GM23338 (cell line): ENCODE data around the gene LOXL4. TPM values are rescaled to one million over a fixed set of nuclear protein-coding genes. Genes with fewer than 3 reads are reported as not detected.

Experiments
- ATAC-seq: fragments of 200-7000 bp; cut with Tn5 transposase; 3 replicates; pipeline ENCODE4 v1.9.1; 2020
- DNase-seq: peaks from one replicate; pipeline ENCODE4 v3.0.0-alpha.2; 2015; ENCODE audit warnings: low spot score
- H2AFZ ChIP-seq: fragments of 200-600 bp; sonication (generic); 2 replicates; pipeline ENCODE4 v1.8.0; 2016; ENCODE audit warnings: antibody characterized with exemption, mild to moderate bottlenecking, moderate library complexity
- H3F3A ChIP-seq: fragments of 200-600 bp; sonication (generic); replicated peaks from 2 replicates; pipeline ENCODE4 v1.8.0; 2017; ENCODE audit warnings: antibody characterized with exemption, mixed run types, low read depth
- H3K27ac ChIP-seq: fragments of 200-600 bp; sonication (generic); 2 replicates; pipeline ENCODE4 v1.6.1; 2016; ENCODE audit warnings: low read depth
- H3K27me3 ChIP-seq: fragments of 200-600 bp; sonication (generic); 2 replicates; pipeline ENCODE4 v1.8.0; 2016; ENCODE audit warnings: mild to moderate bottlenecking, mixed run types, moderate library complexity; ENCODE audit not compliant: insufficient read depth
- H3K36me3 ChIP-seq: fragments of 200-600 bp; sonication (generic); 2 replicates; pipeline ENCODE4 v1.8.0; 2016; ENCODE audit warnings: mild to moderate bottlenecking; ENCODE audit not compliant: insufficient read depth
- H3K4me1 ChIP-seq: fragments of 200-600 bp; sonication (generic); 2 replicates; pipeline ENCODE4 v1.8.0; 2016; ENCODE audit warnings: mild to moderate bottlenecking, moderate library complexity; ENCODE audit not compliant: insufficient read depth
- H3K4me2 ChIP-seq: fragments of 200-600 bp; sonication (generic); 2 replicates; pipeline ENCODE4 v1.7.1; 2017; ENCODE audit warnings: mixed run types
- H3K4me3 ChIP-seq: fragments of 200-600 bp; sonication (generic); 2 replicates; pipeline ENCODE4 v1.6.1; 2016; ENCODE audit warnings: mixed run types
- H3K79me2 ChIP-seq: fragments of 200-600 bp; sonication (generic); replicated peaks from 2 replicates; pipeline ENCODE4 v1.8.0; 2017; ENCODE audit warnings: mild to moderate bottlenecking; ENCODE audit not compliant: insufficient read depth
- H3K9me2 ChIP-seq: fragments of 200-600 bp; sonication (generic); 2 replicates; pipeline ENCODE4 v1.8.0; 2017; ENCODE audit not compliant: insufficient read depth
- H4K20me1 ChIP-seq: fragments of 200-600 bp; sonication (generic); replicated peaks from 2 replicates; pipeline ENCODE4 v1.8.0; 2017; ENCODE audit warnings: mild to moderate bottlenecking; ENCODE audit not compliant: insufficient read depth
- H3K27ac Mint-ChIP-seq: 2 replicates; pipeline ENCODE4 v1.8.0; 2020; ENCODE audit warnings: inconsistent platforms, mild to moderate bottlenecking, moderate library complexity, mixed read lengths
- H3K27me3 Mint-ChIP-seq: 3 replicates; pipeline ENCODE4 v1.8.0; 2022; ENCODE audit warnings: low read depth, mild to moderate bottlenecking, moderate library complexity, mixed read lengths, inconsistent platforms; ENCODE audit not compliant: insufficient read depth, poor library complexity
- H3K36me3 Mint-ChIP-seq: 3 replicates; pipeline ENCODE4 v1.8.0; 2021; ENCODE audit warnings: low read depth, mild to moderate bottlenecking, inconsistent platforms, moderate library complexity, mixed read lengths
- H3K4me1 Mint-ChIP-seq: 3 replicates; pipeline ENCODE4 v1.8.0; 2020; ENCODE audit warnings: mild to moderate bottlenecking, inconsistent platforms, mixed read lengths
- H3K4me3 Mint-ChIP-seq: 3 replicates; pipeline ENCODE4 v1.8.0; 2021; ENCODE audit warnings: moderate library complexity, mild to moderate bottlenecking, inconsistent platforms, mixed read lengths
- H3K9me3 Mint-ChIP-seq: 3 replicates; pipeline ENCODE4 v1.8.0; 2020; ENCODE audit warnings: moderate library complexity, mild to moderate bottlenecking, inconsistent platforms, mixed read lengths
- CREB1 ChIP-seq: fragments of 250-450 bp; sonication (Bioruptor Pico); IDR thresholded peaks from 2 replicates; pipeline ENCODE4 v1.5.0; 2020; ENCODE audit warnings: low read depth, mild to moderate bottlenecking, moderate library complexity
- EZH2 ChIP-seq: fragments of 200-600 bp; sonication (generic); IDR thresholded peaks from one replicate; pipeline ENCODE4 v1.8.0; 2017; ENCODE audit warnings: antibody characterized with exemption, mild to moderate bottlenecking, low read depth; ENCODE audit not compliant: unreplicated experiment
- EZH2phosphoT487 ChIP-seq: fragments of 200-600 bp; sonication (generic); IDR thresholded peaks from one replicate; pipeline ENCODE4 v1.8.1; 2018; ENCODE audit warnings: antibody characterized with exemption; ENCODE audit not compliant: unreplicated experiment
- JUNB ChIP-seq: IDR thresholded peaks from one replicate; pipeline ENCODE4 v1.6.1; 2016; ENCODE audit warnings: antibody characterized with exemption; ENCODE audit not compliant: unreplicated experiment
- NANOG ChIP-seq: IDR thresholded peaks from 2 replicates; pipeline ENCODE4 v1.6.1; 2016; ENCODE audit warnings: antibody characterized with exemption, borderline replicate concordance
- POLR2AphosphoS5 ChIP-seq: IDR thresholded peaks from 2 replicates; pipeline ENCODE4 v1.6.1; 2016; ENCODE audit warnings: antibody characterized with exemption, low read depth
- REST ChIP-seq: IDR thresholded peaks from one replicate; pipeline ENCODE4 v1.6.1; 2018; ENCODE audit warnings: antibody characterized with exemption; ENCODE audit not compliant: unreplicated experiment
- STAT1 ChIP-seq: IDR thresholded peaks from one replicate; pipeline ENCODE4 v1.6.1; 2016; ENCODE audit warnings: antibody characterized with exemption; ENCODE audit not compliant: unreplicated experiment
- ZNF114 ChIP-seq: fragments of 250-450 bp; sonication (Bioruptor Pico); IDR thresholded peaks from 2 replicates; pipeline ENCODE4 v1.5.0; 2020; ENCODE audit warnings: mild to moderate bottlenecking, moderate library complexity
- ZNF331 ChIP-seq: fragments of 250-450 bp; sonication (Bioruptor Pico); IDR thresholded peaks from 2 replicates; pipeline ENCODE4 v1.5.0; 2020; ENCODE audit warnings: low read depth, mild to moderate bottlenecking, moderate library complexity
- ZNF462 ChIP-seq: fragments of 250-450 bp; sonication (Bioruptor Pico); IDR thresholded peaks from 2 replicates; pipeline ENCODE4 v1.5.0; 2020; ENCODE audit warnings: mild to moderate bottlenecking, moderate library complexity
- polyA plus RNA-seq: library from polyadenylated mRNA; unstranded; fragments of >200 nt; fragmentation: Nextera tagmentation; extraction: Ambion mirVana; gene quantifications from 2 replicates; pipeline ENCODE4 v1.2.1, GENCODE V29; 2016
- total RNA-seq: library from RNA; depleted of rRNA; stranded (reverse); fragments of >200 nt; shearing (Covaris generic); gene quantifications from 2 replicates; pipeline ENCODE4 v1.2.3, GENCODE V29; 2014
- TF ChIP-seq, protein P1 (sequence below): IDR thresholded peaks from 2 replicates; pipeline ENCODE4 v1.6.1; 2016; ENCODE audit warnings: antibody characterized with exemption
- TF ChIP-seq, protein P2 (sequence below), 2 experiments: fragments of 200-600 bp in 1 of 2; sonication (generic) in 1 of 2; conservative IDR thresholded peaks; 2 replicates each; pipeline versions ENCODE4 v1.5.1 to v1.6.1; 2016 to 2017; ENCODE audit warnings: antibody characterized with exemption in 2 of 2, low read depth in 2 of 2, mild to moderate bottlenecking in 2 of 2, moderate library complexity in 1 of 2

Gene LOXL4
- total and polyA plus RNA-seq, 2 experiments from 2014 or later: 0.21 to 0.38 TPM

- H3K4me3 Mint-ChIP-seq: no peak overlapping the region
- no peaks in the 10 kb centered on the region for H3K27me3 ChIP-seq
- no peaks in the 10 kb centered on the region for H3K9me3 Mint-ChIP-seq
- ATAC-seq: no peak
- no peaks in the 10 kb centered on the region for H3F3A ChIP-seq
- H3K4me3 ChIP-seq: no peak overlapping the region
- H2AFZ ChIP-seq: no peak overlapping the region
- H3K27ac ChIP-seq: no peak overlapping the region
- 0 out of 2 replicates have a peak, but pooled peaks cover 4% of the 10 kb centered on the region for H3K36me3 ChIP-seq
- H3K4me2 ChIP-seq: no peak overlapping the region
- H3K27ac Mint-ChIP-seq: no peak overlapping the region
- TF ChIP-seq CREB1 (CRISPR knock-in tag) (no peak), POLR2AphosphoS5 (no peak), ZNF331 (CRISPR knock-in tag) (no peak), REST (no peak), STAT1 (no peak), EZH2phosphoT487 (no peak), EZH2 (no peak), NANOG (no peak), JUNB (no peak), ZNF462 (CRISPR knock-in tag) (no peak), ZNF114 (CRISPR knock-in tag) (no peak)
- TF ChIP-seq, protein P1, sequence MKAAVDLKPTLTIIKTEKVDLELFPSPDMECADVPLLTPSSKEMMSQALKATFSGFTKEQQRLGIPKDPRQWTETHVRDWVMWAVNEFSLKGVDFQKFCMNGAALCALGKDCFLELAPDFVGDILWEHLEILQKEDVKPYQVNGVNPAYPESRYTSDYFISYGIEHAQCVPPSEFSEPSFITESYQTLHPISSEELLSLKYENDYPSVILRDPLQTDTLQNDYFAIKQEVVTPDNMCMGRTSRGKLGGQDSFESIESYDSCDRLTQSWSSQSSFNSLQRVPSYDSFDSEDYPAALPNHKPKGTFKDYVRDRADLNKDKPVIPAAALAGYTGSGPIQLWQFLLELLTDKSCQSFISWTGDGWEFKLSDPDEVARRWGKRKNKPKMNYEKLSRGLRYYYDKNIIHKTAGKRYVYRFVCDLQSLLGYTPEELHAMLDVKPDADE: no peak
- TF ChIP-seq, protein P2, sequence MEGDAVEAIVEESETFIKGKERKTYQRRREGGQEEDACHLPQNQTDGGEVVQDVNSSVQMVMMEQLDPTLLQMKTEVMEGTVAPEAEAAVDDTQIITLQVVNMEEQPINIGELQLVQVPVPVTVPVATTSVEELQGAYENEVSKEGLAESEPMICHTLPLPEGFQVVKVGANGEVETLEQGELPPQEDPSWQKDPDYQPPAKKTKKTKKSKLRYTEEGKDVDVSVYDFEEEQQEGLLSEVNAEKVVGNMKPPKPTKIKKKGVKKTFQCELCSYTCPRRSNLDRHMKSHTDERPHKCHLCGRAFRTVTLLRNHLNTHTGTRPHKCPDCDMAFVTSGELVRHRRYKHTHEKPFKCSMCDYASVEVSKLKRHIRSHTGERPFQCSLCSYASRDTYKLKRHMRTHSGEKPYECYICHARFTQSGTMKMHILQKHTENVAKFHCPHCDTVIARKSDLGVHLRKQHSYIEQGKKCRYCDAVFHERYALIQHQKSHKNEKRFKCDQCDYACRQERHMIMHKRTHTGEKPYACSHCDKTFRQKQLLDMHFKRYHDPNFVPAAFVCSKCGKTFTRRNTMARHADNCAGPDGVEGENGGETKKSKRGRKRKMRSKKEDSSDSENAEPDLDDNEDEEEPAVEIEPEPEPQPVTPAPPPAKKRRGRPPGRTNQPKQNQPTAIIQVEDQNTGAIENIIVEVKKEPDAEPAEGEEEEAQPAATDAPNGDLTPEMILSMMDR (conservative IDR thresholded peaks at IDR 0.05; ENCODE audit: low read depth in 2 of 2): no peak
- H3K9me2 ChIP-seq: no peaks in the 10 kb centered on the region
- H3K27me3 Mint-ChIP-seq: no peaks in the 10 kb centered on the region
- peaks cover 11% of the 10 kb centered on the region; the same call in 1 of the 3 replicates for H3K36me3 Mint-ChIP-seq
- no peaks in the 10 kb centered on the region for H3K4me1 Mint-ChIP-seq
- H4K20me1 ChIP-seq: peaks cover 4% of the 10 kb centered on the region; the same call in 1 of the 2 replicates
- no peaks in the 10 kb centered on the region for H3K4me1 ChIP-seq
- DNase-seq: no peak
- no peaks in the 10 kb centered on the region; the same call in 1 of the 2 replicates for H3K79me2 ChIP-seq
Measured at GRCh38 chr10:98205351-98205750, 62.6 kb downstream of the LOXL4 start.
